Activated CD4-positive, alpha-beta T cell treated with anti-CD3 and anti-CD28 coated beads for 36 hours (primary cell): ENCODE data around the gene UBE2E2. TPM values are rescaled to one million over a fixed set of nuclear protein-coding genes. Genes with fewer than 3 reads are reported as not detected.

Source experiments
- ATAC-seq: fragments of 200-7000 bp; cut with Tn5 transposase; one replicate; pipeline ENCODE4 v1.10.0; 2021; ENCODE audit warnings: mild to moderate bottlenecking, moderate library complexity
- CTCF ChIA-PET: fragments of 350-600 bp; sonication (Branson Sonifier 250); formaldehyde crosslinking; loops from one replicate; lab custom pipeline; 2021; ENCODE audit warnings: antibody characterized with exemption; lab: Charles Lee
- POLR2A ChIA-PET: fragments of 350-600 bp; sonication (Branson Sonifier 250); formaldehyde crosslinking; loops from one replicate; lab custom pipeline; 2021; ENCODE audit warnings: antibody characterized with exemption, inconsistent platforms; lab: Charles Lee
- DNase-seq: peaks from one replicate; pipeline ENCODE4 v3.0.0-alpha.2; 2020
- H3K27ac Mint-ChIP-seq: one replicate; pipeline ENCODE4 v1.8.0; 2021; ENCODE audit warnings: mixed read lengths
- H3K27me3 Mint-ChIP-seq: one replicate; pipeline ENCODE4 v1.8.0; 2021; ENCODE audit warnings: mixed read lengths
- H3K36me3 Mint-ChIP-seq: one replicate; pipeline ENCODE4 v1.8.0; 2021; ENCODE audit warnings: low read depth, mixed read lengths
- H3K4me1 Mint-ChIP-seq: one replicate; pipeline ENCODE4 v1.8.0; 2021; ENCODE audit warnings: mixed read lengths
- H3K4me3 Mint-ChIP-seq: one replicate; pipeline ENCODE4 v1.8.0; 2021; ENCODE audit warnings: mild to moderate bottlenecking, moderate library complexity, mixed read lengths
- H3K9me3 Mint-ChIP-seq: one replicate; pipeline ENCODE4 v1.8.0; 2021; ENCODE audit warnings: low read depth, mixed read lengths
- intact Hi-C, 2 experiments: fragments of 100-400 bp; cut with DNase I in 1 of 2; cut with micrococcal nuclease in 1 of 2; formaldehyde crosslinking; loops; one replicate each; pipeline versions ENCODE4 v1.14.2 to v1.15.1; 2022 to 2024; cut with DNase I, micrococcal nuclease
- total RNA-seq, 2 experiments: library from RNA; stranded (reverse); gene quantifications; one replicate each; pipeline ENCODE4 v1.2.3, GENCODE V29; 2021

UBE2E2 gene
- total RNA-seq, 2 experiments from 2014 or later, result 13.5 to 18.2 TPM

DNA sequence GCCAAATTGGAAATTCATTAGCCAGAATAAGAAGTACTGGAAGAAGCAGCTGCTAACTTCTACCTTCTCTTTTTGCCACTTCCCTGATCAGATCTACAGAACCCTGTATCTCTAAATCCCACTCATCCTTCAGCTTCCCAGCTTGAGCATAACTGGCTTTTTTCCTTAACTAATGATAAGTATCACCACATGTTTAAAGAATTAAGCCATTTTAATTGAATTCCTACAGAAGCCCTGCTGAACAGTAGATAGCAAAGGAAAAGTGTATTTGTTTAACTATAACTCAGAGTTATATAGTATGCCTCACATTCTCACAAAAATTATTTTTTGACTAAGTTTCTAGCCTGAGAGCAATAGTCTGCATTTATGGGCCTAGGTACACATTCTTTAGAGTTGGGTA lies 262.4 kb downstream of the UBE2E2 start:
- no peaks in the 10 kb centered on the region for H3K36me3 Mint-ChIP-seq
- ChIA-PET POLR2A (interaction anchor here (0.6 kb wide), 1 partner anchor 361 kb away, joined by 5 read pairs; no protein-coding TSS in a partner anchor), CTCF (no interaction called here)
- no peak overlapping the region for H3K27ac Mint-ChIP-seq
- ATAC-seq (no peak), DNase-seq (no peak)
- H3K4me3 Mint-ChIP-seq, result no peak overlapping the region
- H3K4me1 Mint-ChIP-seq, result no peaks in the 10 kb centered on the region
- intact Hi-C loops, result no loop called here
- no peaks in the 10 kb centered on the region for H3K27me3 Mint-ChIP-seq
- H3K9me3 Mint-ChIP-seq, result peaks cover 12% of the 10 kb centered on the region

DNA sequence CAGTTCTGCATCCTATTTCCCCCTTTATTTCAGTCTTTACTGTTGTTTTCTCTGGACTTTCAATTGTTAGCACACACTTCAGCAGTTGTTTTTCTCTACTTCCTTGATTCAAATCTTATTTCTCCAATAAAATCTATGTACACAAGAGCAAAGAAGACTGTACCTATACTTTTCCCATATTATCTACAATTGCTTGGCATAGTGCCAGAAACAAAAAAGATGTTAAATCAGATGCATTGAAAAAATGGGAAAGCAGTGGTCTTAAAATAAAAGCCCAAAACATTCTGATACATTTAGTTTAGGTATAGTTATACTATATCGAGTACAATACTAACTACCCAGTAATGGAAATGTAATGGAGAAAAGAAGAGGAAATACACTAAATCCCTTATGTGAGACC lies 265.1 kb downstream of the UBE2E2 start:
- ATAC-seq (no peak), DNase-seq (no peak)
- no peaks in the 10 kb centered on the region for H3K4me1 Mint-ChIP-seq
- POLR2A ChIA-PET, result no interaction called here
- no peaks in the 10 kb centered on the region for H3K36me3 Mint-ChIP-seq
- H3K27me3 Mint-ChIP-seq, result no peaks in the 10 kb centered on the region
- CTCF ChIA-PET, result no interaction called here
- H3K9me3 Mint-ChIP-seq, result peaks cover 13% of the 10 kb centered on the region
- no peak overlapping the region for H3K27ac Mint-ChIP-seq
- intact Hi-C loops, result no loop called here
- no peak overlapping the region for H3K4me3 Mint-ChIP-seq

DNA sequence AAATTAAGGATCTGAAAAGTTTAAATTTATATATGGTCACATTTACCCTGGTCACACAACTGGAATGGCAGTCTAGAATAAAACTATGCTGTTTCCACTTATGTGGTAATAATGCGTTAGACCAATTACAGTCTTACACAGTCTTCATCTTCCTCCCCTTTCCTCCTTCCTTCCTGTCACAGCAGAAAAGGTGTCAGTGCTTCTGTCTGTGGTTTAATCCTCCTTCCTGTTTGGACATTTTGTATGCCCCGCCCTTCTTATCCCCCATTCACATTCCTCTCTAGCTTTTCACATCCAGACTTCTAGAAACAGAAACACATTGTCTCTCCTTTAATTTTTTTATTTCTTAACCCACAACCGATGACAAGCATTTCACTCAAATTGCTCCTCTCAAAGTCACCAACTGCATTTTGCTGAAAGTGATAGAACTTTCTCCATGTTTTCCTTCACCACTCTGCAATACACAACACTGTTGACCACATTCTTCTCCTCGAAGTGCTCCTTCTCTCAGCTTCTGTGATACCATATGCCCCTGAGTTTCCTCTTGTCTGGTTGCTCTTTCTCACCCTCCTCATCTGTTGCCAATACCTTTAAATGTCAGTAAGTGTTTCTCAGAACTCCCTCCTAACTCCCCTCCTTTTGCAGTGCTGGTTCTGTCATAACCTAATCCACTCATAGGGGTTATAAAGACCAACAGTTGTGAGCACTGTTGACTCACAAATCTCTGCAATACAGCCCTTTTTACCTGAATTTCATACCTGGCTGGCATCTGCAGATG lies 271.6 kb downstream of the UBE2E2 start:
- Mint-ChIP-seq H3K36me3 (peaks cover 9% of the 10 kb centered on the region), H3K4me1 (peaks cover 13% of the 10 kb centered on the region), H3K4me3 (no peak overlapping the region), H3K27ac (no peak overlapping the region), H3K9me3 (peaks cover 14% of the 10 kb centered on the region), H3K27me3 (no peaks in the 10 kb centered on the region)
- POLR2A ChIA-PET, result no interaction called here
- ATAC-seq, result no peak
- no peak for DNase-seq
- CTCF ChIA-PET, result no interaction called here
- intact Hi-C loops, result no loop called here

DNA sequence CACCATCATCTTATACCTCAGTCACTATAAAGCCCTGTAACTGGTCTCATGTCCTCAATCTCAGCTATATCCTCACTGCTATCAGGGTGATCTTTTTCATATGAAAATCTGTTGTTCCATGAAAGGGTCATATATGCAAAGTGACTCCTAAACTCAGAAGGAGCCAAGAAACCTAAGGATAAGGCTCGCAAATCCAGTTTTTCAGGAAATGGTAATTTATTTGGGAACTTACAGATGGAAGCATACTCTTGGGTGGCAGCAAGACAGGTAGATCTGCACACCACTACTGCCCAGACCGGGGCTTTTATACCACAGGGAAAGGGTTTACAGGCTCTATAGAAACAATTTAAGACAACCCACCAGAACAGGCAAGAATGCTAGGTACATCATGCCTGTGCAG lies 272.3 kb downstream of the UBE2E2 start:
- intact Hi-C loops, result no loop called here
- ChIA-PET POLR2A (no interaction called here), CTCF (no interaction called here)
- Mint-ChIP-seq H3K4me3 (no peak overlapping the region), H3K27ac (no peak overlapping the region), H3K27me3 (no peaks in the 10 kb centered on the region), H3K4me1 (peaks cover 13% of the 10 kb centered on the region), H3K36me3 (peaks cover 10% of the 10 kb centered on the region), H3K9me3 (peaks cover 15% of the 10 kb centered on the region)
- ATAC-seq (no peak), DNase-seq (no peak)

DNA sequence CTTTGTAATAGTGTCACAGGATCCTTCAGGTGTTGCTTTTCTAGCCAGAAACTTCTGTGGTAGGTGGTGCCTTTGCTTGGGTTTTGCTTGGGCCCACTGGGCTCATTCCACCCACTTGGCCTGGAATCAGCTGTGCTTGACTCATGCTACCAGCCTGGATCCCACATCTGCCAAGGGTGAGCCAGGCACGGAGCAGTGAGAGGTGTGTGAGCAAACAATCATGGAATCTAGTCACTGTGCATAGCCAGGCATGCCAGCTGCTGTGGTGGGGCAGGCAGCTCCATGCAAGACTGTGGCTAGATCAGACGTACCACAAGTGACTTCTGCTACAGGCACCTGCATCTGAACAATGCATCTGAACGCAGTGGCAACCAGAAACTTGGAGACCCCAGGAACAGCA lies 275.9 kb downstream of the UBE2E2 start:
- ATAC-seq (no peak), DNase-seq (no peak)
- Mint-ChIP-seq H3K9me3 (peaks cover 15% of the 10 kb centered on the region), H3K4me1 (peaks cover 11% of the 10 kb centered on the region), H3K27me3 (no peaks in the 10 kb centered on the region), H3K27ac (no peak overlapping the region), H3K36me3 (peaks cover 14% of the 10 kb centered on the region), H3K4me3 (no peak overlapping the region)
- ChIA-PET POLR2A (no interaction called here), CTCF (no interaction called here)
- intact Hi-C loops, result no loop called here

DNA sequence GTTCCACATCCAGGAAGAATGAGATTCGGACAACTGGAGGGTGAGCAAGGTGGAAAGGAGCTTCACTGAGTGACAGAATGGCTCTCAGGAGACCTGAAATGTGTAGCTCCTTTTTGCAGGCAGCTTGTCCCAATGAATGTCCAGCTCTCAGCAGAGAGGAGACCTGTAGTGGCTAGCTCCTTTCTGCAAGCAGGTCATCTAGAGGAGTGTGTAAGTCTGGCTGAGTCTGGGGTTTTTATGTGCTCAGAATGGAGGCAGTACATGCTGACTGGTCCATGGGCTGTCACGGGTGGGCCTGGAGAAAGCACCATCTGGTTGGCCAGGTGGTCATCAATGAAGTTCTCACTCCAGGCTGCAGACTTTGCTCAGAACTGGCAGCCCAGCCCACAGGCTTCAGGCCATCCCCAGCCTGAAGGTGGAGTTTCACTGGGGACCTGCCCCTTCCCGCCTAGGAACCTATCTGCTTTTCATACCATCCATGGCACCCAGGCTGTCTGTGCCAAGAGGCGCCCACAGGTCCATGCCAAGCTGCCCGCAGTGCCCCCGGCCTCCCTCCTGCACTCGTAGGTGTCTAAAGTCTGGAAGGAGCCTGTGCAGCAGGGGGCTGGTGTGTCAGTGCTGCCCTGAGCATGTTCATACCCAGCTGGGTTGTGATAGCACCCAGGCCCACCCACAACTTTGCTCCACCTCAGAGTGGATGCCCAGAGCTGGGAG lies 276.6 kb downstream of the UBE2E2 start:
- Mint-ChIP-seq H3K36me3 (peaks cover 15% of the 10 kb centered on the region), H3K9me3 (peaks cover 18% of the 10 kb centered on the region), H3K27ac (no peak overlapping the region), H3K4me1 (peaks cover 6% of the 10 kb centered on the region), H3K27me3 (no peaks in the 10 kb centered on the region), H3K4me3 (no peak overlapping the region)
- no peak for DNase-seq
- POLR2A ChIA-PET, result no interaction called here
- intact Hi-C loops, result no loop called here
- no peak for ATAC-seq
- CTCF ChIA-PET, result interaction anchor here (0.6 kb wide), 1 partner anchor 207 kb away, joined by 4 read pairs; no protein-coding TSS in a partner anchor

DNA sequence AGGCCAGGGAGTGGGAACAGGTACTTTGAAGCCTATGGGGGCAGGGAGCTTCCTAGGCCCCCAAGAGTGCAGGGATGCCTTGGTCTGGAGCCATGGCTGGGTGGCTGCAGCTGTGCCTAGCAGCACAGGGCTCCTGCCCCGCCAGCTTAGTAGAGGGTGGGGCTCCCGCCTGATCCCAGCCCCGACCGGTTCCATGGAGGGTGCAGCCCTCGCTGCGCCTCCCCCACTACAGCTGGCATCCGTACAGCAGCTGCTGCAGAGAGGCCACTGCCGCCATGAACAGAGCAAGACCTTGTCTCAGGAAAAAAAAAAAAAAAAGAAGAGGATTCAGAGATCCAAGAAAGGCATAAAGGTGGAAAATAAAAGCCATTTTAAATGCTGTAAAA lies 277.2 kb downstream of the UBE2E2 start:
- intact Hi-C loops, result no loop called here
- CTCF ChIA-PET, result interaction anchor here (0.6 kb wide), 1 partner anchor 208 kb away, joined by 4 read pairs; no protein-coding TSS in a partner anchor
- peaks cover 18% of the 10 kb centered on the region for H3K9me3 Mint-ChIP-seq
- peaks cover 15% of the 10 kb centered on the region for H3K36me3 Mint-ChIP-seq
- ATAC-seq (no peak), DNase-seq (no peak)
- H3K4me1 Mint-ChIP-seq, result peaks cover under 1% of the 10 kb centered on the region
- H3K27me3 Mint-ChIP-seq, result no peaks in the 10 kb centered on the region
- no peak overlapping the region for H3K27ac Mint-ChIP-seq
- POLR2A ChIA-PET, result no interaction called here
- H3K4me3 Mint-ChIP-seq, result no peak overlapping the region

DNA sequence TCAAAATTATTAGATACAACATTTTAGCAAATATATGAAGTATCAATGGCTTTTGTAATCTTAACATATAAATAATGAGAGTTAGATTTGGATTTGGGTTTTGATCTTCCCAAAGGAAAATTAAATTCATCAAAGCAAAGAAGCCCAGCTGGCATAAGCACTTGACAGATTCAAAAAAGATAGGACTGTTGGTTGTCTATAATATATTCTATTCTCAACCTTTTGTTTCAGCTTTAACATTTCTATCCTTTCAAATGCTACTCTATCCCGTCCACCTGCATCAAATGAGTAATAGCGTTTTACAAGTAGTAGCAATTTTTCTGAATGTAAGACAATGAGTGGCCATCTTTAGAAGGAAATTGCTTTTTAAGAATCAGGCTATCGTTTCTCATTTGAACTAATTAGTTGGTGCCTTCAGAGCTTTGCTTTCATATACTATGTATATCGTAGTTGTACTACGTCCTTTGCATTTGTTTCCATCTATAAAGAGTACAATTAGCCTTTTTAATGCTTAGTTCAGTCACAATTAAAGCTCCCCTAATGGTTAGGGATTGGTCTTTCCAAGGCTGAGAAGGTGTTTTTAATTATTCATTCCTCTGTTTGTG lies 278.0 kb downstream of the UBE2E2 start:
- Mint-ChIP-seq H3K27me3 (no peaks in the 10 kb centered on the region), H3K4me1 (no peaks in the 10 kb centered on the region), H3K36me3 (peaks cover 19% of the 10 kb centered on the region), H3K9me3 (peaks cover 22% of the 10 kb centered on the region), H3K27ac (no peak overlapping the region), H3K4me3 (no peak overlapping the region)
- POLR2A ChIA-PET, result no interaction called here
- intact Hi-C loops, result no loop called here
- no peak for ATAC-seq
- CTCF ChIA-PET, result no interaction called here
- DNase-seq, result no peak

DNA sequence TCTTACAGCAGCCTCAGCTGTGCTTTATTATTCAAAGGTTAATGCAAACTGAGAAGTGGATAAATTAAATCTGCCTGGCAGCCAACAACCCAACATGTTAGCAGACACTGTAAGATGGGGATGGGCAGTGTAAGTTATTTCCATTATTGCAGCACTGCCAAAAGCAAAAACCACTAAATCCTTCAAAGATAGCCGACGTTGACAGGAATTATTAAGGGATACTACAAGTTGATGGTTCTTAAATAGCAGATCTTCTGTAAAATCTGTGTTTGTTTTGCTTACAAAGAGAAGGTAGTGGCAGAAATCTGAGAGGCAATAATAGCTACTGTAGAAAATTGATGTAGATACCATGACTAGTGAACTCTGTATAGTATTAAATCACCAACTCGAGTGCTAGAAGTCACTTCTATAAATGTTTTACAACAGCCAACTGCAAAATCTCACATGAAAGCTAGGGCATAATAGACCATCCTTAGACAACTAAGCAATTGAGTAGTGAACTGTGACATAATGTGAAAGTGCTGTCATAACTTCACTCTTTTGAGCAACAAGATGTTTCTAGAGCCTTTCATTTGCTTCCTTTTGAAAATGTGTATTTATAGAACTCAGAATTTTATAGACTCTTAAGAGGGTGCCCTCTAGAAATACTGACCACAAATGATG lies 278.6 kb downstream of the UBE2E2 start:
- ChIA-PET POLR2A (no interaction called here), CTCF (no interaction called here)
- peaks cover 21% of the 10 kb centered on the region for H3K36me3 Mint-ChIP-seq
- H3K27ac Mint-ChIP-seq, result no peak overlapping the region
- ATAC-seq (no peak), DNase-seq (no peak)
- no peak overlapping the region for H3K4me3 Mint-ChIP-seq
- intact Hi-C loops, result no loop called here
- H3K27me3 Mint-ChIP-seq, result no peaks in the 10 kb centered on the region
- peaks cover 22% of the 10 kb centered on the region for H3K9me3 Mint-ChIP-seq
- H3K4me1 Mint-ChIP-seq, result no peaks in the 10 kb centered on the region

DNA sequence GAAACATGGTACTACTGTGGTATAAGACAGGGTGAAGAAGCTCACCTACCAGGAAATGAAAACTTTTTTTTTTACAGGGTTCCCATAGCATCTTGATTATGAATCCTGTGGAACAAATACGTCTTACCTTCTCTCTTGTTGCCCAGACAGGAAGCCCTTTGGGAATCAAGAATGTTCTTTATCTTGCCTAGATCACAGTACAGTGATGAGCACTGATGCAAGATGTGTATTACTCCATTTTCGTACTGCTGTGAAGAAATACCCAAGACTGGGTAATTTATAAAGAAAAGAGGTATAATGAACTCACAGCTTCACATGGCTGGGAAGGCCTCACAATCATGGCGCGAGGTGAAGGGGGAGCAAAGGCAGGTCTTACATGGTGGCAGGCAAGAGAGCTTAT lies 281.3 kb downstream of the UBE2E2 start:
- Mint-ChIP-seq H3K4me3 (no peak overlapping the region), H3K9me3 (peaks cover 14% of the 10 kb centered on the region), H3K27ac (no peak overlapping the region), H3K36me3 (peaks cover 17% of the 10 kb centered on the region), H3K27me3 (no peaks in the 10 kb centered on the region), H3K4me1 (no peaks in the 10 kb centered on the region)
- intact Hi-C loops, result no loop called here
- DNase-seq (no peak), ATAC-seq (no peak)
- ChIA-PET CTCF (no interaction called here), POLR2A (no interaction called here)

DNA sequence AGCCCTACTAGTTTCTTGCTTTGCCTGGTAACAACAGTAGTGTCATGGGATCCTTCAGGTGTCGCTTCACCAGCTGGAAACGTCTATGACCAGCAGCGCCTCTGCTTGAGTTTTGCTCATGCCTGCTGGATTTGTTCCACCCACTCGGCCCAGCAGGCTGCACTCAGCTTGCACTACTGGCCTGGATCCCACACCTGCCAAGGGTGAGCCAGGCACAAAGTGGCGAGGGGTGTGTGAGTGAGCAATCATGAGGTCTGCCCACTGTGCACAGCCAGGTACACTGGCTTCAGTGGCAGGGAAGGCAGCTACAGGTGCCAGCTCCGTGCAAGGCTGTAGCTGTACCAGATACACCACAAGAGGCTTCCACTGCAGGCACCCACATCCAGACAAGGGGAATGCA lies 282.8 kb downstream of the UBE2E2 start:
- intact Hi-C loops, result no loop called here
- no peak for ATAC-seq
- ChIA-PET POLR2A (no interaction called here), CTCF (no interaction called here)
- peaks cover 9% of the 10 kb centered on the region for H3K9me3 Mint-ChIP-seq
- DNase-seq, result no peak
- H3K4me1 Mint-ChIP-seq, result no peaks in the 10 kb centered on the region
- no peaks in the 10 kb centered on the region for H3K27me3 Mint-ChIP-seq
- H3K36me3 Mint-ChIP-seq, result peaks cover 10% of the 10 kb centered on the region
- H3K27ac Mint-ChIP-seq, result no peak overlapping the region
- H3K4me3 Mint-ChIP-seq, result no peak overlapping the region
